ENCODE measurements around the gene PRKN.

DNA sequence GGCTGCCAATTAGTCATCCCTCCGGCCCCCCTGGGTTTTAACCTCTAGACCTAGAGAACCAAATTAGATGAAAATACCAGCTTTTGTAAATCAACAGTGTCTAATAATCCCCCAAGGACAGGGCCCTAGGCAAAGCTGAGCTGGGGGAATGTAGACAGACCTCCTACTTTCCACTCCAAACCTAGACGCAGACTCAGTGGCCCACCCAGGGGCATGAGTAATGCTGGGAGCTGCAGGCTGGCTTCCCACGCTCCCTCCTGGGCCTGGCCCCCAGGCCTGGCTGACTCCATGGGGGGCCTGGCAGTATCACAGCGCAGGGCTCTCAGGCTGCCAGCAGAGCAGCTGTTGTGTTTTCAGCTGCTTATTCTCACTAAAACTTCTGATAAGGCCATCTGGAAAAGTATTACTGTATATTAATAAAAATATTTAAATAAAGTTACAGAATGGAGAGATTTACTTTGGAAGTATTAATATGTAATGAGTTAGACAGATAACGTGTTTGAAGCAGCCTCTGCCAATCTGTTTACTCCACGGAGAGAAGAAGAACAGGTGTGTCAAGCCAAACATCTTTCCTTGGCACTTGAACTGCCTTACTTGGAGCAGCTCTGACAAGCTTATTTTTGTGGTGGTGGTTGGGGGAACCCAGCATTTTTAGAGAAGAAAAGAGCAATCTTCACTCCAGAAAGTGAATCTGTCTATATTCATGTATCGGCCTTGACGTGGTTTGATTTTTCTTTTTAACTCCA, 1309.7 kb downstream of the PRKN start:
- TF ChIP-seq, protein P1, sequence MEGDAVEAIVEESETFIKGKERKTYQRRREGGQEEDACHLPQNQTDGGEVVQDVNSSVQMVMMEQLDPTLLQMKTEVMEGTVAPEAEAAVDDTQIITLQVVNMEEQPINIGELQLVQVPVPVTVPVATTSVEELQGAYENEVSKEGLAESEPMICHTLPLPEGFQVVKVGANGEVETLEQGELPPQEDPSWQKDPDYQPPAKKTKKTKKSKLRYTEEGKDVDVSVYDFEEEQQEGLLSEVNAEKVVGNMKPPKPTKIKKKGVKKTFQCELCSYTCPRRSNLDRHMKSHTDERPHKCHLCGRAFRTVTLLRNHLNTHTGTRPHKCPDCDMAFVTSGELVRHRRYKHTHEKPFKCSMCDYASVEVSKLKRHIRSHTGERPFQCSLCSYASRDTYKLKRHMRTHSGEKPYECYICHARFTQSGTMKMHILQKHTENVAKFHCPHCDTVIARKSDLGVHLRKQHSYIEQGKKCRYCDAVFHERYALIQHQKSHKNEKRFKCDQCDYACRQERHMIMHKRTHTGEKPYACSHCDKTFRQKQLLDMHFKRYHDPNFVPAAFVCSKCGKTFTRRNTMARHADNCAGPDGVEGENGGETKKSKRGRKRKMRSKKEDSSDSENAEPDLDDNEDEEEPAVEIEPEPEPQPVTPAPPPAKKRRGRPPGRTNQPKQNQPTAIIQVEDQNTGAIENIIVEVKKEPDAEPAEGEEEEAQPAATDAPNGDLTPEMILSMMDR (conservative IDR thresholded peaks at IDR 0.05 in 1 of 2, IDR thresholded peaks at IDR 0.05 in 1 of 2; ENCODE audit: low read depth in 1 of 2, low read length in 2 of 2): no peak
- no peak for TF ChIP-seq EZH2 (IDR thresholded peaks at IDR 0.05; ENCODE audit: low read length, missing control alignments)

All from fibroblast of lung (primary cell).